Stimulated activated CD8-positive, alpha-beta memory T cell treated with anti-CD3 and anti-CD28 coated beads, Interleukin-4, amount 100 ng/mL, for 1 hour (primary cell): ENCODE measurements around the gene LIMS4.
"Not testable (repeated sequence)": the region's sequence is repeated elsewhere in the genome, so short reads cannot be mapped to it uniquely, and the experiment has no call there.

ENCODE experiments used
- DNase-seq, 2 donors: peaks; one replicate each; pipeline ENCODE4 v3.0.0-alpha.2; 2020; ENCODE audit warnings: low read depth in 2 of 2, low spot score in 1 of 2

LIMS4 gene

DNA sequence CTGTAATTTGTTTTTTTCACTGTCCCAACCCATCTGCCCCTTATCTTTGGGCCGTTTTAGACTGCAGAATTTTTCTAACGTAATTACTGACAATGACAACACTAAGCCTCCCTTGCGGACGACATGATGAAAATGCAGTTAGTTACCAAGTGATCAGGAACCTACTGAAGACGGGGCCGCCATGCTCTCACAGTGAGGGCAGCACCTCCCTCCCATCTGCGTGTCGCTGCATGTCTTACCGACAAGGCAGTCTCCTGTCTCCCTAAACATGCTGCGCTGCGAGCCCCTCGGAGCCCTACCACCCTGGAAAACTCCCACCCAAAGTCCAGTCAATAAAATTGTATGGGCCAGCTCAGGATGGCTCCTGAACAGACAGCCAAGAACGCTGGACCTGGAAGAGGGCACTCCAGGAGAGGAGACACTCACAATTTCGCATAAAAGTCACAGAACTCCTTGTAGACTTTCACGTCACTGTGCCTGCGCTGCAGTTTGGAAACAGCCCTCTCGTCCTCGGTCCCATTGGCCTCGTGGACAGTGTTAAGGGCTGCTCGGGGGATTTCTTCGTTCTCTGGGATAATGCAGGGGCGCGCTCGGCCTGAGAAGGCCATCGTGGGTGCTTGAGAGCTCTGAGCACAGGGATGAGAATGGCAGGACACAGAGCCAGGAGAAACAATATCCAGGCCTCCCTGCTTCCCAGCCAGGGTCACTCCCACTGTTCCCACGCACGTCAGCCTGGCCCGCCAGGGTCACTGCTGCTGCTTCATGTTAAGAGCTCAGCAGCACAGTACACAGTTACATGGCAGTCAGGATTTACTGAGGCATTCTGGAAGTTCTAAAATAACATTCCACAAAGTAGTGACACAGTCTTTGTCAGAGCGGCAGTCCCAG, at the start of gene LIMS4:
Gene LIMS4 (minus strand): TSS at position 646 of the 888 bp plus-strand sequence. CDS start 38 bp downstream, at position 608.
- not testable (repeated sequence) for DNase-seq

DNA sequence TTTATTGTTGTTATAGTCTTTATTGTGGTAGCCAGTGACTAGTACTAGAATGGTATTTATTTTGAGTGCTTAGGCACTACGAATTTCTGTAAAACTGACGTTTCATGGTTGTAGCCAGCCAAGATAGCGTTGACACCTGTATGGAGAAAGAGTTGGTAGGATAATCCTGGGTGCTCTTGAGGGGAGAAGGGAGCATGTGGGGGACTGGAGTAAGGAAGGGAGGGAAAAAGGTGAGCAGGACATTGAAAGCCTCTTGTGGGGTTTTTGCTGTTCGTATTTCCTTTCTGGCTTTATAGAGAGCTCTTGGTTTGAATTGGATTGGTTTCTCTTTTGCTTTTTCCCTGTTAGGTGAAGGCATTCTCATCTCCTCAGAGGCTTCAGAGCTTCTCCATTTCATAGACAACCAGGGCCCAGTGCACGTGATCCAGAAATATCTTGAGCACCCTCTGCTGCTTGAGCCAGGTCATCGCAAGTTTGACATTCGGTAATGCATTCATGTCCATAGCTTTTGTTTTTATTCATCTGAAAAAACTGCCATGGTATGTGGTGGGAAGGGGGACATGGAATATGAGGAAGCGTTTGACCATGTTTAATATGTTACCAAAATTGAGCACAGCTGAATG, 27.2 kb upstream of the LIMS4 start:
- not testable (repeated sequence) for DNase-seq

GRCh38 chr2:110496027-110496426, 23.4 kb upstream of the LIMS4 start:
- not testable (repeated sequence) for DNase-seq

GRCh38 chr2:110494488-110494887, 21.9 kb upstream of the LIMS4 start:
- not testable (repeated sequence) for DNase-seq

DNA sequence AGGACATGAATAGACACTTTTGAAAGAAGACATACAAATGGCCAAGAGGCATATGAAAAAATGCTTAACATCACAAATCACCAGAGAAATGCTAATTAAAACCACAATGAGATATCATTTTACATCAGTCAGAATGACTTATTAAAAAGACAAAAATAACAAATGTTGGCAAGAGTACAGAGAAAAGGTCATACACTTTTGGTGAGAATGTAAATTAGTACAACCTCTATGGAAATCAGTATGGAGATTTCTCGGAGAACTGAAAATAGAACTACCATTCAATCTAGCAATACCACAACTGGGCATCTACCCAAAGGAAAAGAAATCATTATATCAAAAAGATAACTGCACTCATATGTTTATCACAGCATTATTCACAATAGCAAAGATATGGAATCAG, 16.4 kb upstream of the LIMS4 start:
- not testable (repeated sequence) for DNase-seq

DNA sequence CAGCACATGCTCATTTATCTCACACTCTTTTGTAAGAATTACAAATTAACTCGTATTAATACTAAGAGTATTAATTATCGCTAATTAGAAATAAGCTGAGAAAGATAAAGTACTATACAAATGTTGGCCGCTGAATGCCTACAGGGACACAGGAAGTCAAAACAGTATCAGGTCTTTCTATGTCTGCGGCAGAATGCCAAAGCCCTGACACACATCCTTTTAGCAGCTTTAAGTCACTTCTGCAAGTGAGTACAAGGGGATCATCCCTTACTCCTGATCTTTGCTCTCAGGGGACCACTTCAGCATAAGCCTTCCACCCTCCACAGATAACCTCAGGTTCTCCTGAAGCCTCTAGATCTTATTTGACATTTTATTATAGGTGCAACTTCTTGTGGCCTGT, 10.1 kb upstream of the LIMS4 start:
- not testable (repeated sequence) for DNase-seq

DNA sequence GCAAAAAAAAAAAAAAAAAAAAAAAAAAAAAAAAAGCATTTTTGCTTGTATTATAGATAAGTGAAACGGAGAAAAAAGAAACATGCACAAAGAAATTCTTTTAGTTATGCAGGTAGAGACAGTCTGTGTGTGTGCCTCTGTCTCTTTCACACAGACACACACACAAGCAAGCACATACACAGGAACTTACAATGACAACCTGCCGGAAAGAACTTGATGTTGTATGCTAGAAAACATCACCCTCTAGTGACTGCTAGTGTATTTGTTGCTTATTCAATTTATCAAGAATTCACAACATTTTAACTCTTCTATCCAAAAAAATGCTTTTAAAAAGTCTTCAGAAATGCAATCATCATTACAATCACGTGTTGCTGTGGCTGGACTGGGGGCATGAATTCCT, 8.6 kb upstream of the LIMS4 start:
- not testable (repeated sequence) for DNase-seq

- not testable (repeated sequence) for DNase-seq
Observed at GRCh38 chr2:110480084-110480483, 7.5 kb upstream of the LIMS4 start.

DNA sequence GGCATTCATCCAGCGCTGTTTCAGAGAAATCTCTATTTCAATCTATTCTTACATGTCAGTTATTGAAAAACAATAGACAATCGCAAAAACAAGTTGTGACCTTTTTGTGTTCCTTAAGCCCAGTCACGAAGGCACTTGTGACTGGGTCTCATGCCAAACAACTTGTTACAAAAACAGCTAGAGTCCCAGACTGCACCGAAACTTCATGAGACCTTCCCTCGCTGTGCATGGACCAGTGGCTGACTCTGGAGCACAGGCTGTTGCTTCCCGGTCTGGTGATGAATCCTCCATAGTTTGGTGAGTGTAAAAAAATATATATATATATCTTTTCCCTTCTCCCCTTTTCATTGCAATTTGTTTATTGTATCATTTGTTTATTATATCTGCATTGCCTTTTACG, 4.8 kb upstream of the LIMS4 start:
- DNase-seq, result not testable (repeated sequence)

- not testable (repeated sequence) for DNase-seq
Observed at GRCh38 chr2:110476952-110477351, 4.3 kb upstream of the LIMS4 start.

GRCh38 chr2:110475627-110476359, 3.2 kb upstream of the LIMS4 start:
- not testable (repeated sequence) for DNase-seq

DNA sequence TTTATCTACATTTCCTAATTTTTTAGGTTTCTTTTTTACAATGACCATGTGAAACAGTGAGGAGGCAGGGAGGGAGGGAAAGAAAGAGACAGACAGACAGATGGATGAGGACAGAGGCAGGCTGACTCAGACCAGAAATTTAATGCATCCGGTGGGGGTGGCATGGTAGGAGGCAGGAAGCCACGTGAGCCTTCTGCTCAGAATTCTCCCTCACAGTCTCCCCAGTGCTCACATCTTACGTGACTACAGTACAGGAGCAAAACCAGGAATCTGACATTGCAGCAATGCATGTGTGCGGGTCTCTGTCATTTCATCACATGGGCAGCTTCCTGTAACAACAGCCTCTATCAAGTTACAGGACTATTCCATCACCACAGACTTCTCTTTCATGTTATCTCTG, 2.3 kb upstream of the LIMS4 start:
- not testable (repeated sequence) for DNase-seq

DNA sequence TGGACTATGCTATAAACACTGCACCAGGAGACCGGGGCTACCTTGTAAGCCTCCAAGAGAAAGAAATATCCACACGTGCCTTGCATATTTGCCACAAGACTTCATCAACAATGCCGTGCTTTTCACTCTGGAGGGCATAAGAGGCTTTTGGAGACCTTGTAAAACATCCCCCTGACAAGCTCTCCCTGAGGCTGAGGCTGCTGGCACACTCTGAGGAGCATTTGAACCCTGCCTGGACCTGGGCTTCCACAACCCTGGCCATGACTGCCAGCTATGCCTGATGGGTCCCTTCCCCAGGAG, 393 bp upstream of the LIMS4 start:
- not testable (repeated sequence) for DNase-seq

- not testable (repeated sequence) for DNase-seq
Observed at GRCh38 chr2:110468921-110469320, 3.7 kb downstream of the LIMS4 start.

DNA sequence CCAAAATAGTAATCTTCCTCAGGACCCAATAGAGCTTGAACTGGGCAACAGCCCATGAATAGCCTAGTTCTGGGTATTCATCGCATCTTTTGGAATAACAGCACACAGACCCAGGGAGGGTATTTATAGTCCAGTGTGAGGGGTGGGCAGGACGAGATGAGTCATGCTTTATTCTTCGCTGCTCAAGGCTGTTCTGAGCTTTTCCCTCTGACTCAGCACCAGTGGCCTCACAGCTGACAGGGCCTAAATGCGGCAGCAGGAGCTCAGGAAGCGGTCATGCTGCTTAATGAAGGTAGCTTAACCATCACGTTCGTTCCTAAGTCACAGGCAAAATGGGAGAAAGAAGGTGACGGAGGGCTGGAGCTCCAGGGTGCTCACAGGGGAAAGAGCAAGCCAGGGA, 7.3 kb downstream of the LIMS4 start:
- DNase-seq, result not testable (repeated sequence)

GRCh38 chr2:110462458-110462857, 10.2 kb downstream of the LIMS4 start:
- not testable (repeated sequence) for DNase-seq

DNA sequence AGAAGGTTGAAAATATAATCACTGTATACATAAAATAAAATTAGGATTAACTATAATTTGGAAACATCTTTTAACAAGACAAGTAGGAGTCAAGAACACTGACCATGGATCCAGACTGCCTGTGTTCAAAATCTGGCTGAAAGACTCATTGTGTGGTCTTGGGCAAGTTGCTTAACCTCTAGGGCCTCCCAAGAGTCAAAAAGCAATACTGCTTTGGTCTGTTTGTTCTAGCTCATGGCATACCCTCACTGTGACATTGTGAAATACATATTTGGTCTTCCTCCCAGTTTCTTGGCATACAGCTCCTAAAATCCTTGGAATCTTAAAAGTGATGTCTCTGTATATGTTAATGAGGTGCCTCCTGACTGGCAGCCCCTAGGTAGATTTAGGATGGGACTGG, 12.3 kb downstream of the LIMS4 start:
- not testable (repeated sequence) for DNase-seq

- not testable (repeated sequence) for DNase-seq
Observed at GRCh38 chr2:110457214-110457590, 15.4 kb downstream of the LIMS4 start.

DNA sequence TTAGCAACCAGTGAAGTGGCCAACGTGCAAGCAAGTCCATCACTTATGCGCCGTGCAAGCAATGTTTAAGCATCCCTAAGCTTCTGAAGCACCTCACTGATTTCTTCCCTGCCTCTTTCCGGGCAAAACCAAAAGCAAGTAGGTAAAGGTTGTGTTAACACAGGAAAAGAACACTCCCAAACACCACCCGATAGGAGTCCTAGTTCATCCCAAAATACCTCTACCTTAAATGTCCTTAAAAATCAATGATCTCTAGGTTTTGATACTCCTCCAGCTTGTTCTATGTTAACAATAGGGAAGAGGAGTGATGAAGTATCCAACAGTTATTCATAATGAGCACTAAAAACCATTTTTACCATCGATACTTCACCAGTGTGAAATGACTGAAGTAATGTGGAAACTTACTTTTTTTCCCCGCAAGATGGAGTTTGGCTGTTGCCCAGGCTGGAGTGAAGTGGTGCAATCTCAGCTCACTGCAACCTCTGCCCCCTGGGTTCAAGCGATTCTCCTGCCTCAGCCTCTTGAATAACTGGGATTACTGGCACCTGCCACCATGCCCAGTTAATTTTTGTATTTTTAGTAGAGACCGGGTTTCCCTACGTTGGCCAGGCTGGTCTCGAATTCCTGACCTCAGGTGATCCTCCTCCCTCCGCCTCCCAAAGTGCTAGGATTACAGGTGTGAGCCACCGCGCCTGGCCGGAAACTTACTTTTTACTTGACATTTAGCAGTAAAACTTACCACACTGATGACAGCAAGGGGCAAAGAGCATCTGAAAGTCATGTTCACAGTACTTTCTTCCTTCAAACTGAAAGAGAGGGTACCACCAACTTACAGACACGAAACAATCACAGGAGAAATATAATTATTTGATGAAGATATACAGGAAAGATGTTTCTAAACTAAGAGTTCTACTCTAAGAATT, 16.1 kb downstream of the LIMS4 start:
- not testable (repeated sequence) for DNase-seq

GRCh38 chr2:110455080-110455670, 17.4 kb downstream of the LIMS4 start:
- not testable (repeated sequence) for DNase-seq
